Smooth muscle cell of the umbilical artery (primary cell): ENCODE results near the gene HIGD1C. TPM values are rescaled to one million over a fixed set of nuclear protein-coding genes. Genes with fewer than 3 reads are reported as not detected.

ENCODE experiments used
- total RNA-seq: library from RNA; depleted of rRNA; stranded (reverse); fragments of >200 nt; gene quantifications from 2 replicates; pipeline ENCODE4 v1.2.3, GENCODE V29; 2014

HIGD1C gene
- not detected in 2 replicates for total RNA-seq

DNA sequence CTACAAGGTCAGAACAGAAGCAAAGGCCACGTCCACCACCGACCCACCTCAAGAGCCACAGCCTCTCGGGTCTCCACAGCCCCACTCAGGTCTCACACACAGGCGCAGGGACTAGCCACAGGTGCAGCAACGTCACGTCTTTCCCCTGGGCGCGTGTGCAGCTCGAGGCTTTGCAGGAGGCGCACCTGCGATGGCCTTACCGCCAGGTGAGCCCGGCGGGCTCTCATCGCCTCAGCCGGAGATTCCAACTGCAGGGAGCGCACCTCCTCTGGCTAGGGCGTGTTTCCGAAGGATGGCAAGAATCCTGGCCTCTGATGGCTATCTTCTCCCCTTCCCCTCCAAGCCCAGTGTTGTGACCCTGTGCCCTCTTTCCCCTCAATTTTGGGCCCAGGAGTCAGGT is at the start of gene HIGD1C:
Gene HIGD1C (plus strand): TSS at position 35 of the 400 bp plus-strand sequence. CDS start 1,455 bp downstream, outside the sequence.

Other genes with a start within 250 kb of the HIGD1C start
- 22.0 and 25.7 TPM in 2 replicates for gene ATF1, start 188.4 kb upstream of the HIGD1C start, total RNA-seq
- not detected in 2 replicates for gene TMPRSS12, start 109.6 kb upstream of the HIGD1C start, total RNA-seq
- gene SLC11A2, start 73.8 kb downstream of the HIGD1C start, total RNA-seq = 87.1 and 173 TPM in 2 replicates
- gene LETMD1, start 95.8 kb downstream of the HIGD1C start, total RNA-seq = 37.0 and 41.3 TPM in 2 replicates
- gene CSRNP2, start 131.1 kb downstream of the HIGD1C start, total RNA-seq = 24.1 and 37.1 TPM in 2 replicates
- gene TFCP2, start 220.6 kb downstream of the HIGD1C start, total RNA-seq = 10.4 and 18.5 TPM in 2 replicates